Activated CD4-positive, CD25-positive, alpha-beta regulatory T cell treated with anti-CD3 and anti-CD28 coated beads, Interleukin-2, amount 50 U/mL, for 24 hours (primary cell): ENCODE measurements around the gene FGD6.

ENCODE experiments used
- ATAC-seq, 2 donors: fragments of 150-1000 bp; cut with Tn5 transposase; one replicate each; pipeline ENCODE4 v1.10.0; 2021; ENCODE audit warnings: mild to moderate bottlenecking in 1 of 2, moderate library complexity in 1 of 2

The FGD6 gene

DNA sequence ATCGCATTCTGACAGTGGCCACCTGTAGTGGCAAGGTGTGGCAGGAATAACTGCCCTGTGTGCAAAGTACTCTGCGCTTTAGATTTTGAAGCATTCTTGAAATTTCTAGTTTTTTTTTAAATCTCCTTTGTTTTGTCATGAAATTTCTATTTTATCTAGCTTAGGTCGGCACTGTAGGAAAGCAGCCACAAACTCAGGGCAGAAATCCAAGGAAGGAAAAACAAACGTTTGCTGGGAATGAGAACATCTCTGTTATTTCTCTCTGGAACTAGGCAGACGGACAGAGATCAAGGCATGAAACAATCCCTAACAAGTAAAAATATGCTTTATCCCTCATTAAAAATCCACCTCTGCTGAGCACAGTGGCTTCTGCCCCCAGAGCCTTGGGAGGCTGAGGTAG is 142.5 kb downstream of the FGD6 start:
- no peak for ATAC-seq

DNA sequence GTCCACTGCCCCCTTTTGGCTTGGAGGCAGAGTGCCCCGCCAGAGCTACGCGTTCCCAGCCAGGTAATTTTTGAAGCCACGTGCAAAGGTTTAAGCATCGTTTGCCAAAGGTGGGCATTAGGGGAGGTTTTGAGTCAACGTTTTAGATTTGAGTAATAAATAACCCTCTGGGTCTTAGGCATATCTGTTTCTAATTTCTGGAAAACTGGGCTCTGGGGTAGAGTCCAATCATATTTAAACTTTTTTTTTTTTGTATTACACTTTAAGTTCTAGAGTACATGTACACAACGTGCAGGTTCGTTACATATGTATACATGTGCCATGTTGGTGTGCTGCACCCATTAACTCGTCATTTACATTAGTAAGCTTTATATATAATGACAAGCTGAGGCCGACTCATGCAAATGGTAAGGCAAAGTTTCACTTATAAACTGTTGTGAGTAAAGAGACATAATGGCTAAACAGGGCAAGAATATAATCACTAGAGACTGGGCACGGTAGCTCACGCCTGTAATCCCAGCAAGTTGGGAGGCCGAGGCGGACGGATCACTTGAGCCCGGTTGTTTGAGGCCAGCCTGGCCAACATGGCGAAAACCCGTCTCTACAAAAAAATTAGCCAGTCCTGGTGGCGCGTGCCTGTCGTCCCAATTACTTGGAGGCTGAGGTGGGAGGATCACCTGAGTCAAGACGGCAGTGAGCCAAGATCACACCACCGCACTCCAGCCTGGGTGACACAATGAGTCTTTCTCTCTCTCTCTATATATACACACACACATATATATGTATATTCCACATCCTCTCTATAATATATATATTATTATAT is 143.4 kb downstream of the FGD6 start:
- peak; percentile 10 to 12 for ATAC-seq

- ATAC-seq = peak; percentile 97 to 98
These were observed 144.2 kb downstream of the FGD6 start, which contains the start of gene NR2C1 for GRCh38 chr12:95072900-95073697. TSS of gene NR2C1 (minus strand) at chr12:95073618. CDS start at chr12:95067384, 6,234 bp downstream.

GRCh38 chr12:95070378-95070777 is 146.9 kb downstream of the FGD6 start:
- ATAC-seq = no peak

DNA sequence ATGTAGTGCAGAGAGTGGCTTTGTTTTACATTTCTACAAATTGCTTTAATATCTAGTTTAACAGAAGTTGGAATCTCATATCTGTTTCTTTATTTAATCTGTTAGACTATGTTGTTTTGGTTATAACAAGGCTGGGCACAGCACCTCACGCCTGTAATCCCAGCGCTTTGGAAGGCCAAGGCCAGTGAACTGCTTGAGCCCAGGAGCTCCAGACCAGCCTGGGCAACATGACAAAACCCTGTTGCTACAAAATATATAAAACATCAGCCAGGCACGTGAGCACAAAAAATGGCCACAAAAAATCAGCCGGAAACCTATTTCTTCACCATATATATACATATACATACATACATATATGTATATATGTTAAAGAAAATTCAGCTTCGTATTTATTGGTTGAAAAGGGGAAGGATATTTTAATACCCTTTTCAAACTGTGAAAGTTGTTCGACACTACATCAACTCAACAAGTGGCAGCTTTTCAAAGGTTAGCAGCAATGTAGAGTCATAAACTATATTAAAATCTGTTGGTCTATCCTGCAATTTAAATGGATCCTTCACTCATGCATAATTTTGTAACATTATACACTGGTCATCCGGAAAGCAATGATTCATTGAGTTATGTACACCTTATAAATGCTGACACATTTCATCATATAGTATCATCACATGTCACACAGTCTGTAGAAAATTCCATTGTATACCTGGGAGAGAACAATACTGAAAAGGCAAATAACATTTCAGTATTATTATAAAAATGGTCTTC is 151.0 kb downstream of the FGD6 start:
- ATAC-seq = no peak

DNA sequence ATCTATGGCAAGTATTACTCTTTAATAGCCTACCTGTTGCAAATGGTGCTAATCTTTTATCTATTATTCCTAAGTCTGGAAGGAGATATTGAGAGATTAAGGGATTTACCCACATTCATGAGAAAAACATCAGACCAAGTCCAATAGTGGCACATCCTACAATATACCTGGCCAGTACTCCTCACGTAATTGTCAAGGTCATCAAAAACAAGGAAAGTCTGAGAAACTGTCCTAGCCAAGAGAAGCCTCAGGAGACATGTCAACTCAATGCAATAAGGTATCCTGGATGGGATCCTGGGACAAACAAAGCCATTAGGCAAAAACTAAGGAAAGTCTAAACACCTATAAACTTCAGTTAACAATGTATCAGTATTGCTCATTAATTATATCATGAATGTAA is 156.3 kb downstream of the FGD6 start:
- no peak for ATAC-seq

DNA sequence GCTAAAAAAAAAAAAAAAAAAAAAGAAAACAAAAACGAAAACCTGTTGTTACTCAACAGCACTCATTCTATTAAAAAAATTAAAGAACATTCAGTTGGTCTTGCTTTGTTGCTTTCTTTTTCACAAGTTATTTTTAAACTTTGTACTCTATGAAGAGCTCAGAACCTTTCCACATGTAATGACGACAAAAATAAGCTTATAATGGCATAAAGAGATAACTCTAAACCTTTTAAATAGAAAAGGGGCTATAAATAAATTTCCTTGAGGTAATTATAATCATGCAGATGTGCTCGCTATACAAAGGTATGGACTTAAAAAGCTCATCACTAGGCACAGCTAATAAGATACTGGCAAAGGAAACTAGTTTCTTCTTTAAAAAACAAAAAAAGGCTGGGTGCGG is 157.3 kb downstream of the FGD6 start:
- no peak for ATAC-seq

- ATAC-seq = no peak
These were observed 159.8 kb downstream of the FGD6 start for GRCh38 chr12:95057424-95057823.

DNA sequence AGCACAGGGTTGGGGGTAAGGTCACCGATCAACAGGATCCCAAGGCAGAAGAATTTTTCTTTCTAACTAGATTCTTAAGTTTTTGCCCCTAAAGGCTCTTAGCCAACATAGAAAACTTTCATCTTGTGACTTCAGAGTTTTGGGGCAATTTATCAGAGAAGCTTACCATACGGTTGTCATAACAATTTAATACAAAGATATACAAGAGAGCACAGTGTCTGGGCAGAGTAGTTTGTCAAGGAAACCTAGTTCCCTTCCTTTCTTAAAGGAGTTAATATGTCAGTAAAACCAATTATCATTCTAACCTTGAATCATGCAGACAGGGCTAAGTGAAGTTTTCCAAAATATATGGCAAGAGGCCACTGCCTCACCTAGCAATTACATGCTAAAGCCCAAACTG is 162.2 kb downstream of the FGD6 start:
- ATAC-seq = no peak

- no peak for ATAC-seq
These were observed 163.1 kb downstream of the FGD6 start for GRCh38 chr12:95054206-95054605.

DNA sequence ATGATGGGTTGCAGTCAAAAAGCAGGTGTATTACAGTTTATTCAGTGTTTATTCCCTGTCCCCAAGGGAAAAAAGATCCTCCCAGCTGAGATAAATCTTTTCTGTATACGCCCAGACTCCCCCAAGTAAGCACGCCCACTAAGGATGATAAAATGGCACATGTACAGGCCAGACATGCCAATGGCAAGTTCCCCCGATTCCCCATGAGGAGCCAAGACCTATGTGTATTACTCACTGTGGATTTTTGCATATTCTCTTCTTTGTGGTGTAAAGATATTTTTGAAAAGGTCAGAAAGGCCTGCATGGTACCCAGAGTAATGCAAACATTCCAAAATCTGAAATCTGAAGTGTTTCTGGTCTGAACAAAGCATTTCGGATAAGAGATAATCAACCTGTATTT is 166.0 kb downstream of the FGD6 start:
- ATAC-seq = no peak

DNA sequence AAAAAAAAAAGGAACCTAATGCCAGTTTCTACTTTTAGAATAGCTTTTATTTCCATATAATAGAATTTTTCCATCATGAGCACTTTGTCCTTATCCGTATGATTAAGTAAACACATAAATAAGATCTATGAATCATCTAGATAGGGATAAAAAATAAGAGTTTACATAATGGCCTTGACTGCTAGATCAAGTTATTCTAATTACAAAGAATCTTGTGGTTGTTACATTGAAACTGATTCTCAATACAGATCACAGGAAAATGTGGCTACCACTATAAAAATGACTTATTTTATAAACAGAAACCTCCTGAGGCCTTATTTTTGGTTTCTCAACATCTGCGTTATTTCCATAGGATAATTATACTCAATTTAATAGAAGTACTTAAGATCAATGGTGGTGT is 179.4 kb downstream of the FGD6 start:
- ATAC-seq = no peak

- no peak for ATAC-seq
These were observed 182.5 kb downstream of the FGD6 start for GRCh38 chr12:95034750-95035149.
